ENCODE results near the gene TNNI3.
"Not testable (repeated sequence)": the region's sequence is repeated elsewhere in the genome, so short reads cannot be mapped to it uniquely, and the experiment has no call there.

Gene TNNI3

GRCh38 chr19:55116859-55117662 lies 40.5 kb downstream of the TNNI3 start, which contains the start of gene PPP1R12C:
Gene PPP1R12C, minus strand, starts transcription at chr19:55117637. Its CDS starts 94 bp downstream, at chr19:55117543.
- in situ Hi-C loops (cut with MboI; ENCODE audit: low pct_unique_long_range_greater_than_20kb, low sequenced_read_pairs) = no loop called here
- DNase-seq = no peak

GRCh38 chr19:55116232-55116858 lies 41.2 kb downstream of the TNNI3 start:
- DNase-seq = peak; percentile 73
- in situ Hi-C loops (cut with MboI; ENCODE audit: low pct_unique_long_range_greater_than_20kb, low sequenced_read_pairs) = no loop called here

GRCh38 chr19:55115446-55116065 lies 42.0 kb downstream of the TNNI3 start:
- DNase-seq = no peak
- in situ Hi-C loops (cut with MboI; ENCODE audit: low pct_unique_long_range_greater_than_20kb, low sequenced_read_pairs) = no loop called here

- DNase-seq = no peak
- in situ Hi-C loops (cut with MboI; ENCODE audit: low pct_unique_long_range_greater_than_20kb, low sequenced_read_pairs) = no loop called here
Measured at GRCh38 chr19:55114566-55115145, 42.9 kb downstream of the TNNI3 start.

- in situ Hi-C loops (cut with MboI; ENCODE audit: low pct_unique_long_range_greater_than_20kb, low sequenced_read_pairs) = no loop called here
- no peak for DNase-seq
Measured at GRCh38 chr19:55113570-55114039, 43.9 kb downstream of the TNNI3 start.

- no peak for DNase-seq
- in situ Hi-C loops (cut with MboI; ENCODE audit: low pct_unique_long_range_greater_than_20kb, low sequenced_read_pairs) = no loop called here
Measured at GRCh38 chr19:55112777-55113569, 44.6 kb downstream of the TNNI3 start.

- no peak for DNase-seq
- in situ Hi-C loops (cut with MboI; ENCODE audit: low pct_unique_long_range_greater_than_20kb, low sequenced_read_pairs) = no loop called here
Measured at GRCh38 chr19:55112246-55112776, 45.2 kb downstream of the TNNI3 start.

GRCh38 chr19:55111238-55111831 lies 46.2 kb downstream of the TNNI3 start:
- DNase-seq = no peak
- in situ Hi-C loops (cut with MboI; ENCODE audit: low pct_unique_long_range_greater_than_20kb, low sequenced_read_pairs) = no loop called here

GRCh38 chr19:55109527-55110291 lies 47.8 kb downstream of the TNNI3 start:
- in situ Hi-C loops (cut with MboI; ENCODE audit: low pct_unique_long_range_greater_than_20kb, low sequenced_read_pairs) = no loop called here
- no peak for DNase-seq

- DNase-seq; in situ Hi-C loops (cut with MboI; ENCODE audit: low pct_unique_long_range_greater_than_20kb, low sequenced_read_pairs): not testable (repeated sequence)
Measured at GRCh38 chr19:55107252-55107651, 50.3 kb downstream of the TNNI3 start.

GRCh38 chr19:55106591-55106990 lies 50.9 kb downstream of the TNNI3 start:
- in situ Hi-C loops (cut with MboI; ENCODE audit: low pct_unique_long_range_greater_than_20kb, low sequenced_read_pairs) = no loop called here

GRCh38 chr19:55105237-55105636 lies 52.3 kb downstream of the TNNI3 start:
- DNase-seq = no peak
- in situ Hi-C loops (cut with MboI; ENCODE audit: low pct_unique_long_range_greater_than_20kb, low sequenced_read_pairs) = no loop called here

More at GRCh38 chr19:55106591-55106990, 50.9 kb downstream of the TNNI3 start:
- no peak for DNase-seq

- in situ Hi-C loops (cut with MboI; ENCODE audit: low pct_unique_long_range_greater_than_20kb, low sequenced_read_pairs) = no loop called here
Measured at GRCh38 chr19:55103190-55103589, 54.3 kb downstream of the TNNI3 start.

More at GRCh38 chr19:55103190-55103589, 54.3 kb downstream of the TNNI3 start:
- DNase-seq = no peak
